NT2/D1 (cell line): ENCODE measurements around the gene ABHD1.

Experiments
- SUZ12 ChIP-seq: IDR thresholded peaks from 2 replicates; pipeline ENCODE4 v1.6.1; 2011; ENCODE audit not compliant: insufficient read length, insufficient read depth; ENCODE audit errors: extremely low read depth
- YY1 ChIP-seq: IDR thresholded peaks from 2 replicates; pipeline ENCODE4 v1.6.1; 2011; ENCODE audit not compliant: insufficient read length, insufficient read depth
- ZNF274 ChIP-seq: IDR thresholded peaks from 2 replicates; pipeline ENCODE4 v1.6.1; 2011; ENCODE audit warnings: mild to moderate bottlenecking, low read depth, low read length

- no peak for TF ChIP-seq SUZ12
- TF ChIP-seq YY1 = no peak
- TF ChIP-seq ZNF274 = no peak
These were observed 25.3 kb downstream of the ABHD1 start, which contains the start of gene TCF23 for GRCh38 chr2:27148801-27149439.
